GM21390 (cell line): ENCODE measurements around the gene ANO7.

ENCODE experiments used
- ATAC-seq: cut with Tn5 transposase; IDR thresholded peaks from one replicate; pipeline ENCODE4 v1.9.1; 2021; ENCODE audit not compliant: unreplicated experiment

ANO7 gene

GRCh38 chr2:241204490-241204889 lies 16.0 kb downstream of the ANO7 start:
- no peak for ATAC-seq

- ATAC-seq: no peak
Measured at GRCh38 chr2:241205086-241205485, 16.6 kb downstream of the ANO7 start.

- no peak for ATAC-seq
Measured at GRCh38 chr2:241207151-241207550, 18.7 kb downstream of the ANO7 start.

GRCh38 chr2:241207641-241208040 lies 19.2 kb downstream of the ANO7 start:
- no peak for ATAC-seq

- ATAC-seq: no peak
Measured at GRCh38 chr2:241208058-241208457, 19.6 kb downstream of the ANO7 start.

- ATAC-seq: no peak
Measured at GRCh38 chr2:241209271-241209670, 20.8 kb downstream of the ANO7 start.

- ATAC-seq: no peak
Measured at GRCh38 chr2:241211276-241211675, 22.8 kb downstream of the ANO7 start.

- ATAC-seq: no peak
Measured at GRCh38 chr2:241213041-241213440, 24.6 kb downstream of the ANO7 start.

GRCh38 chr2:241213567-241213966 lies 25.1 kb downstream of the ANO7 start:
- ATAC-seq: no peak

- ATAC-seq: no peak
Measured at GRCh38 chr2:241214209-241214608, 25.7 kb downstream of the ANO7 start.

GRCh38 chr2:241214766-241215165 lies 26.3 kb downstream of the ANO7 start:
- no peak for ATAC-seq

- ATAC-seq: no peak
Measured at GRCh38 chr2:241215421-241215820, 26.9 kb downstream of the ANO7 start.

- no peak for ATAC-seq
Measured at GRCh38 chr2:241216211-241216761, 27.8 kb downstream of the ANO7 start.

GRCh38 chr2:241217320-241218031 lies 29.0 kb downstream of the ANO7 start:
- ATAC-seq: peak; percentile 51

GRCh38 chr2:241218131-241219029 lies 29.9 kb downstream of the ANO7 start:
- no peak for ATAC-seq

- no peak for ATAC-seq
Measured at GRCh38 chr2:241219030-241219382, 30.5 kb downstream of the ANO7 start.

- no peak for ATAC-seq
Measured at GRCh38 chr2:241219856-241220356, 31.4 kb downstream of the ANO7 start.

- ATAC-seq: no peak
Measured at GRCh38 chr2:241223211-241224017, 34.9 kb downstream of the ANO7 start.

GRCh38 chr2:241224018-241224850 lies 35.8 kb downstream of the ANO7 start:
- ATAC-seq: no peak

- no peak for ATAC-seq
Measured at GRCh38 chr2:241224851-241225438, 36.5 kb downstream of the ANO7 start.
